T-helper 9 cell (primary cell): ENCODE results near the gene CHKA.
A peak's percentile ranks its signal among the peaks of the same experiment; 100 is the strongest.

ENCODE experiments used
- DNase-seq: peaks from one replicate; pipeline ENCODE4 v3.0.0-alpha.2; 2020

The CHKA gene

GRCh38 chr11:68012044-68012842, 108.9 kb downstream of the CHKA start:
- no peak for DNase-seq

- no peak for DNase-seq
These were observed 109.9 kb downstream of the CHKA start for GRCh38 chr11:68011051-68011943.

GRCh38 chr11:68010090-68011041, 110.8 kb downstream of the CHKA start, which contains the start of gene ALDH3B1:
Gene ALDH3B1, plus strand, starts transcription at chr11:68010327. Its CDS starts 4,971 bp downstream, at chr11:68015298.
- DNase-seq, result no peak

GRCh38 chr11:68009391-68010089, 111.6 kb downstream of the CHKA start:
- DNase-seq, result no peak

- DNase-seq, result no peak
These were observed 112.5 kb downstream of the CHKA start for GRCh38 chr11:68008381-68009337.

GRCh38 chr11:68007498-68008380, 113.4 kb downstream of the CHKA start:
- no peak for DNase-seq

- no peak for DNase-seq
These were observed 114.5 kb downstream of the CHKA start for GRCh38 chr11:68006606-68007166.

GRCh38 chr11:68004551-68005335, 116.4 kb downstream of the CHKA start:
- no peak for DNase-seq

GRCh38 chr11:68003846-68004550, 117.2 kb downstream of the CHKA start, which contains the start of gene UNC93B1:
Gene UNC93B1, minus strand, starts transcription at chr11:68004097. Its CDS starts 54 bp downstream, at chr11:68004043.
- DNase-seq, result peak; percentile 63

GRCh38 chr11:68002938-68003845, 118.0 kb downstream of the CHKA start:
- DNase-seq, result peak; percentile 51
